Measurements from ENCODE around the gene OR2T5.
"Not testable (repeated sequence)": the region's sequence is repeated elsewhere in the genome, so short reads cannot be mapped to it uniquely, and the experiment has no call there.

DNA sequence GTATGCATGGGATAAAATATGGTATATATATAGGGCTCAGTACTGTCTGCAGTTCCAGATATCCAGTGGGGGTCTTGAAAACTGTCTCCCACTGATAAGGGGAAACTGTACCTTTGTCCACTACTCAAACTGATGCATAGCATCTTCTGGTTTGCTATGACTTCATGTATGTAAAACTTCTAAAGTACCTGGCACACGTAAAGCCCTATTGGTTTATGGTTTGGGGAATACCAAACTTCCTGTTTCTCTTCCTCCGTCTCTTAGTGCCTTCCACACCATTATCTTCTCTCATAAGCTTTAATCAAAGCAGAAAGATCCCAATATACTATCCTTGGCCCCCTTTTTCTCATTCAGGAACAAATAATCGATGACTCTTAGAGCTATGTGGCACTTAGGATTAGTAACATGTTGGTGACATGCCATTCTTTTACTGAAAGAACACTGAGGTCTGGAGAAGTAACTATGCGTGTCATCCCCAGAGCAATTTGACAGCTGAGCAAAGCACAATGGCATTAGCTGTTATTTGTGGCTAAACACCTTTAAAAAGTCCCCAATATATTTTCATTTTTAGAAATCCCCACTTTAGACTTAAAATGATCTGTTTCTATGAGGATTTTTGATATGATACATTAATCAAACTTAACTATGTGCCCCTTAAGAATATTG is 39.8 kb upstream of the OR2T5 start:
- TF ChIP-seq, protein P1, sequence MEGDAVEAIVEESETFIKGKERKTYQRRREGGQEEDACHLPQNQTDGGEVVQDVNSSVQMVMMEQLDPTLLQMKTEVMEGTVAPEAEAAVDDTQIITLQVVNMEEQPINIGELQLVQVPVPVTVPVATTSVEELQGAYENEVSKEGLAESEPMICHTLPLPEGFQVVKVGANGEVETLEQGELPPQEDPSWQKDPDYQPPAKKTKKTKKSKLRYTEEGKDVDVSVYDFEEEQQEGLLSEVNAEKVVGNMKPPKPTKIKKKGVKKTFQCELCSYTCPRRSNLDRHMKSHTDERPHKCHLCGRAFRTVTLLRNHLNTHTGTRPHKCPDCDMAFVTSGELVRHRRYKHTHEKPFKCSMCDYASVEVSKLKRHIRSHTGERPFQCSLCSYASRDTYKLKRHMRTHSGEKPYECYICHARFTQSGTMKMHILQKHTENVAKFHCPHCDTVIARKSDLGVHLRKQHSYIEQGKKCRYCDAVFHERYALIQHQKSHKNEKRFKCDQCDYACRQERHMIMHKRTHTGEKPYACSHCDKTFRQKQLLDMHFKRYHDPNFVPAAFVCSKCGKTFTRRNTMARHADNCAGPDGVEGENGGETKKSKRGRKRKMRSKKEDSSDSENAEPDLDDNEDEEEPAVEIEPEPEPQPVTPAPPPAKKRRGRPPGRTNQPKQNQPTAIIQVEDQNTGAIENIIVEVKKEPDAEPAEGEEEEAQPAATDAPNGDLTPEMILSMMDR (IDR thresholded peaks at IDR 0.05): not testable (repeated sequence)
- not testable (repeated sequence) for TF ChIP-seq POLR2A (IDR thresholded peaks at IDR 0.05)

Data from upper lobe of left lung (tissue), 4 donors.